HG02571 (cell line): Measurements from ENCODE around the gene CTCF.

Experiments
- ATAC-seq: cut with Tn5 transposase; IDR thresholded peaks from one replicate; pipeline ENCODE4 v1.9.1; 2021; ENCODE audit warnings: mild to moderate bottlenecking, moderate library complexity; ENCODE audit not compliant: unreplicated experiment

CTCF gene

GRCh38 chr16:67678354-67679023, 116.2 kb downstream of the CTCF start:
- no peak for ATAC-seq

GRCh38 chr16:67679935-67680897, 117.9 kb downstream of the CTCF start:
- ATAC-seq = no peak

DNA sequence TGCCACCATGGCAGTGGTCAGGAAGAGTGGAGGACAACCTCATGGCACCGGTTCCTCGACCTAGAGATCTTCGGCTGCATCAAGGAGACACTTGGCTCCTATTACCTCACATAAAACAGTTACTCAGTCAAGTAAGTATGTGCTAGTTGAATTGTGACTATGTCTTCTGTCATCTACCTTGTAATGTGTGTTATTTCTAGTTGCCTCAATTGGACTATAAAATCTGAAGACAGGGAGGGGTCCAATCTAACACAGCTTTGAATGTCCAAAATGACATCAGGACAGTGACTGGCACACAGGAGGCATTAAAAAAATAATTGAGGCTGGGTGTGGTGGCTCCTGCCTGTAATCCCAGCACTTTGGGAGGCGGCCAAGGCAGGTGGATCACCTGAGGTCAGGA, 121.4 kb downstream of the CTCF start:
- ATAC-seq = no peak

DNA sequence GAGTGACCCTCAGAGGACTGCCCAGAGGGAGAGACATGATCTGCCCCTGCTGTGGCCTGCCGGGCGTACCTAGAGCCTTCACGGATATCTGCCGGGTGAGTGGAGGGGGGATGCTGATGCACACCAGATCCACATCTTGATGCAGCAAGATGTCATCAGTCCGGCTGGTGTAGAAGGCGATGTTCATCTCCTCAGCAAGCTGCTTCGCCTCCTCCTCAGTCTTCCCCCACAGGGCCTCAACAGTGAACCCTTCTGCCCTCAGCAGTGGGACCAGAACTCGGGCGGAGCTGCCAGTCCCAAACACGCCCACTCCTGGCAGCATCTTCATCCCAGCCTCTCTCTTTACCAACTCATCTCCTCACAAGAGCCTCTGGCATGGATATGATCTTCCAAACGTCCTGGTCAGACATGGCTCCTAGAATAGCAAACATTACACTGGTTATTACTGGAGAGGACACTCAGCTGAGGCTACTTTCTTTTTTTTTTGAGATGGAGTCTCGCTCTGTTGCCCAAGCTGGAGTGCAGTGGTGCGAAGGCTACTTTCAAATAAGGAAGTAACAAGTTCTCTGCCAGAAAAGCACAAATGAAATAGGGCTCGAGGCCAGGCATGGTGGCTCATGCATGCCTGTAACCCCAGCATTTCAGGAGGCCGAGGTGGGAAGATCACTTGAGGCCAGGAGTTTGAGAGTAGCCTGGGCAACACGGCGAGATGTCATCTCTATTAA, 123.2 kb downstream of the CTCF start:
- ATAC-seq = no peak
